ENCODE data around the gene POLR1A. TPM values are rescaled to one million over a fixed set of nuclear protein-coding genes. Genes with fewer than 3 reads are reported as not detected.

Gene POLR1A
- total RNA-seq, 2 donors from 2014 or later, result 37.9 to 45.5 TPM

DNA sequence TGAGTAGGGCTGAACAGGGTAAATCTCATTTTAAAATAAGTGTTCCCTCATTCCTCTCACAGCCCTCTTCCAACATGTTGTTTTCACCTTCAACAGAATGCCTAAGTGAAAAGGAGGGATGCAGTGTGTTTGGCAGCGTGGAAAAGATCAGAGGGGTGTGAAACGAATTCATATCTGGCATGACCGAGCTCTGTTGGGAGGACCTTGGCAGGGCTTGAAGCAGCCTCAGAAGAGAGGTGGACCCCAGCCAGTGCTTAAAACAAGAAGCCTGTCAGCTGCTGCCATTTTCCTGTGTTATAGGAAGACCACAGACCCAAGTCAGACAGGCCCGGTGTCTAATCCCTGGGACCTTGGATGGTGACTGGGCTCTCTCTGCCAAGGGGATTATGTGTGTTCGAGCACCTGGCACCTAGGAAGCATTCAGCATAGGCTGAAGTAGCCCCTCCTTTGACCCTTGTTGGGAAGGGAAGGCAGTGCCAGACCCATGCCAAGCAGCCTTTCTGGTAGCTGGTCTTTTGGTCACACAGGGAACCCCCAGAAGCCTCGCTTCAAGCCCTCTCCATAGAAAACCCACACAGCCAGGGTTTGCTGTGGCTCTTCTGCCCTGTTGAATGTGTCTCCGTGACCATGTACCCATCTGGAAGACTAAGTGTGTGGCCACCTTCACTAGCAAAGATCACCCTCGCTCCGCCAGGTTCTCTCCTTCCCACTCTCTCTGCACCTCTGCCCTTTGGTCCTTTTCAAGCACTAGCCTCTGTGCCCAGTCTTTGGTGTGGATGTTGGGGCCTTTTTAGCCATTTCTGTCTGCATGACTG, 129.4 kb downstream of the POLR1A start:
- no peak overlapping the region for H3K4me3 Mint-ChIP-seq
- WGBS, 2 experiments (ENCODE audit: insufficient coverage in 1 of 2, insufficient read length in 1 of 2), result 92 to 93% methylated on average over 6 to 9 of the region's 9 CpGs
- H3K9ac ChIP-seq (ENCODE audit: extremely low read depth, low read length, poor library complexity, severe bottlenecking), result no peak overlapping the region
- DNase-seq, result peak; percentile 31
- no peak overlapping the region for H3K4me3 ChIP-seq (ENCODE audit: low read length)
- H3K4me1 Mint-ChIP-seq, result no peaks in the 10 kb centered on the region
- no peaks in the 10 kb centered on the region for H3K36me3 ChIP-seq (ENCODE audit: control insufficient read depth, insufficient read depth, low read length)
- peaks cover 2% of the 10 kb centered on the region for H3K36me3 Mint-ChIP-seq (ENCODE audit: low read depth)
- peaks cover 13% of the 10 kb centered on the region for H3K9me3 ChIP-seq (ENCODE audit: control insufficient read depth, low read length)
- TF ChIP-seq, protein P1, sequence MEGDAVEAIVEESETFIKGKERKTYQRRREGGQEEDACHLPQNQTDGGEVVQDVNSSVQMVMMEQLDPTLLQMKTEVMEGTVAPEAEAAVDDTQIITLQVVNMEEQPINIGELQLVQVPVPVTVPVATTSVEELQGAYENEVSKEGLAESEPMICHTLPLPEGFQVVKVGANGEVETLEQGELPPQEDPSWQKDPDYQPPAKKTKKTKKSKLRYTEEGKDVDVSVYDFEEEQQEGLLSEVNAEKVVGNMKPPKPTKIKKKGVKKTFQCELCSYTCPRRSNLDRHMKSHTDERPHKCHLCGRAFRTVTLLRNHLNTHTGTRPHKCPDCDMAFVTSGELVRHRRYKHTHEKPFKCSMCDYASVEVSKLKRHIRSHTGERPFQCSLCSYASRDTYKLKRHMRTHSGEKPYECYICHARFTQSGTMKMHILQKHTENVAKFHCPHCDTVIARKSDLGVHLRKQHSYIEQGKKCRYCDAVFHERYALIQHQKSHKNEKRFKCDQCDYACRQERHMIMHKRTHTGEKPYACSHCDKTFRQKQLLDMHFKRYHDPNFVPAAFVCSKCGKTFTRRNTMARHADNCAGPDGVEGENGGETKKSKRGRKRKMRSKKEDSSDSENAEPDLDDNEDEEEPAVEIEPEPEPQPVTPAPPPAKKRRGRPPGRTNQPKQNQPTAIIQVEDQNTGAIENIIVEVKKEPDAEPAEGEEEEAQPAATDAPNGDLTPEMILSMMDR (conservative IDR thresholded peaks at IDR 0.05), result no peak
- no peak overlapping the region for H3K27ac ChIP-seq (ENCODE audit: low read depth, low read length)
- no peaks in the 10 kb centered on the region for H3K27me3 ChIP-seq (ENCODE audit: control insufficient read depth, insufficient read depth, low read length, poor library complexity, severe bottlenecking)
- H3K27ac Mint-ChIP-seq, result no peak overlapping the region
- peaks cover 50% of the 10 kb centered on the region for H3K27me3 Mint-ChIP-seq (ENCODE audit: insufficient read depth)
- no peaks in the 10 kb centered on the region for H3K4me1 ChIP-seq (ENCODE audit: control insufficient read depth, insufficient read depth, low read length)
- H3K9me3 Mint-ChIP-seq, result peaks cover 11% of the 10 kb centered on the region

GRCh38 chr2:85975581-85975980, 130.1 kb downstream of the POLR1A start:
- Histone ChIP-seq H3K4me1 (ENCODE audit: control insufficient read depth, insufficient read depth, low read length) (no peaks in the 10 kb centered on the region), H3K9ac (ENCODE audit: extremely low read depth, low read length, poor library complexity, severe bottlenecking) (no peak overlapping the region), H3K36me3 (ENCODE audit: control insufficient read depth, insufficient read depth, low read length) (no peaks in the 10 kb centered on the region), H3K27me3 (ENCODE audit: control insufficient read depth, insufficient read depth, low read length, poor library complexity, severe bottlenecking) (no peaks in the 10 kb centered on the region), H3K27ac (ENCODE audit: low read depth, low read length) (no peak overlapping the region), H3K9me3 (ENCODE audit: control insufficient read depth, low read length) (peaks cover 17% of the 10 kb centered on the region), H3K4me3 (ENCODE audit: low read length) (no peak overlapping the region)
- H3K27ac Mint-ChIP-seq, result no peak overlapping the region
- peaks cover 49% of the 10 kb centered on the region for H3K27me3 Mint-ChIP-seq (ENCODE audit: insufficient read depth)
- H3K36me3 Mint-ChIP-seq (ENCODE audit: low read depth), result peaks cover 2% of the 10 kb centered on the region
- H3K4me1 Mint-ChIP-seq, result no peaks in the 10 kb centered on the region
- H3K9me3 Mint-ChIP-seq, result peaks cover 18% of the 10 kb centered on the region
- TF ChIP-seq, protein P1 (conservative IDR thresholded peaks at IDR 0.05), result no peak
- no peak for DNase-seq
- 84 to 90% methylated on average over 2 to 4 of the region's 4 CpGs for WGBS, 2 experiments (ENCODE audit: insufficient coverage in 1 of 2, insufficient read length in 1 of 2)
- no peak overlapping the region for H3K4me3 Mint-ChIP-seq

GRCh38 chr2:85974390-85974789, 131.3 kb downstream of the POLR1A start:
- H3K27me3 Mint-ChIP-seq (ENCODE audit: insufficient read depth), result peaks cover 41% of the 10 kb centered on the region
- Histone ChIP-seq H3K9ac (ENCODE audit: extremely low read depth, low read length, poor library complexity, severe bottlenecking) (no peak overlapping the region), H3K27ac (ENCODE audit: low read depth, low read length) (no peak overlapping the region), H3K4me1 (ENCODE audit: control insufficient read depth, insufficient read depth, low read length) (no peaks in the 10 kb centered on the region), H3K4me3 (ENCODE audit: low read length) (no peak overlapping the region), H3K36me3 (ENCODE audit: control insufficient read depth, insufficient read depth, low read length) (no peaks in the 10 kb centered on the region), H3K9me3 (ENCODE audit: control insufficient read depth, low read length) (peaks cover 18% of the 10 kb centered on the region), H3K27me3 (ENCODE audit: control insufficient read depth, insufficient read depth, low read length, poor library complexity, severe bottlenecking) (no peaks in the 10 kb centered on the region)
- TF ChIP-seq, protein P1 (conservative IDR thresholded peaks at IDR 0.05), result no peak
- H3K36me3 Mint-ChIP-seq (ENCODE audit: low read depth), result peaks cover 2% of the 10 kb centered on the region
- H3K4me3 Mint-ChIP-seq, result no peak overlapping the region
- H3K9me3 Mint-ChIP-seq, result peaks cover 23% of the 10 kb centered on the region
- no peaks in the 10 kb centered on the region for H3K4me1 Mint-ChIP-seq
- 88 to 89% methylated on average over 1 of the region's 1 CpG for WGBS, 2 experiments (ENCODE audit: insufficient coverage in 1 of 2, insufficient read length in 1 of 2)
- no peak overlapping the region for H3K27ac Mint-ChIP-seq
- DNase-seq, result no peak

All from endodermal cell (in vitro differentiated cells).